GM18867 (cell line): Measurements from ENCODE around the gene PSMD9.
"Not testable (repeated sequence)": the region's sequence is repeated elsewhere in the genome, so short reads cannot be mapped to it uniquely, and the experiment has no call there.

Source experiments
- ATAC-seq: cut with Tn5 transposase; IDR thresholded peaks from one replicate; pipeline ENCODE4 v1.9.1; 2021; ENCODE audit warnings: mild to moderate bottlenecking, moderate library complexity; ENCODE audit not compliant: unreplicated experiment

Gene PSMD9

GRCh38 chr12:121917950-121918678 is 29.5 kb downstream of the PSMD9 start, which contains the start of gene CFAP251:
Gene CFAP251, plus strand, starts transcription at chr12:121918592. Its CDS starts 2,714 bp downstream, at chr12:121921306.
- peak; percentile 91 for ATAC-seq

- ATAC-seq: no peak
Measured at GRCh38 chr12:121918679-121919038, 30.1 kb downstream of the PSMD9 start.

- ATAC-seq: no peak
Measured at GRCh38 chr12:121921066-121921465, 32.5 kb downstream of the PSMD9 start.

GRCh38 chr12:121925358-121925695 is 36.7 kb downstream of the PSMD9 start:
- ATAC-seq: no peak

GRCh38 chr12:121926874-121927706 is 38.5 kb downstream of the PSMD9 start:
- ATAC-seq: no peak

- no peak for ATAC-seq
Measured at GRCh38 chr12:121927813-121928212, 39.2 kb downstream of the PSMD9 start.

- not testable (repeated sequence) for ATAC-seq
Measured at GRCh38 chr12:121929545-121929944, 41.0 kb downstream of the PSMD9 start.

GRCh38 chr12:121930862-121931261 is 42.3 kb downstream of the PSMD9 start:
- no peak for ATAC-seq

- ATAC-seq: no peak
Measured at GRCh38 chr12:121932176-121932536, 43.6 kb downstream of the PSMD9 start.

- ATAC-seq: no peak
Measured at GRCh38 chr12:121932914-121933521, 44.4 kb downstream of the PSMD9 start.

- ATAC-seq: no peak
Measured at GRCh38 chr12:121933522-121934308, 45.1 kb downstream of the PSMD9 start.

GRCh38 chr12:121934309-121934664 is 45.7 kb downstream of the PSMD9 start:
- no peak for ATAC-seq

GRCh38 chr12:121937654-121938053 is 49.1 kb downstream of the PSMD9 start:
- no peak for ATAC-seq

- peak; percentile 70 for ATAC-seq
Measured at GRCh38 chr12:121939186-121939585, 50.6 kb downstream of the PSMD9 start.

GRCh38 chr12:121939992-121940766 is 51.6 kb downstream of the PSMD9 start:
- ATAC-seq: no peak

GRCh38 chr12:121942145-121942718 is 53.6 kb downstream of the PSMD9 start:
- no peak for ATAC-seq

GRCh38 chr12:121943926-121944325 is 55.3 kb downstream of the PSMD9 start:
- ATAC-seq: no peak

- no peak for ATAC-seq
Measured at GRCh38 chr12:121946313-121947025, 57.9 kb downstream of the PSMD9 start.

- ATAC-seq: no peak
Measured at GRCh38 chr12:121947981-121948380, 59.4 kb downstream of the PSMD9 start.
